NCI-H1930 (cell line): Measurements from ENCODE around the gene SH3BP2.

ENCODE experiments used
- DNase-seq, 2 experiments: peaks; one replicate each; lab custom pipeline; 2025; lab: John Stamatoyannopoulos, UW

The SH3BP2 gene

DNA sequence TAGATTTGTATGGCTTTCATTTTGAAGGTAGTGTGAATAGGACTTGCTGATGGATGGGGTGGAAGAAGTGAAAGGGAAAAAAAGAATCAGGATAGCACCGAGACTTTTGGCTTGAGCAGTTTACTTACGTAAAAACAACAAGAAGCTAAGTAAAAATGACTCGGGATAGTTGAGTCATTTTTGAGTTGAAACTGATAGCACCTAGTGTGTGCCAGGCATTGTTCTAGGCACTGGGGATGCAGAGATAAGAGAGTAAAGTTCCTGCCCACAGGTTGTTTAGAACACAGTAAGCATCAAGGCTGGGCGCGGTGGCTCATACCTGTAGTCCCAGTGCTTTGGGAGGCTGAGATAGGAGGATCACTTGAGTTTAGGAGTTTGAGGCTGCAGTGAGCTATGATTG is 85.5 kb downstream of the SH3BP2 start:
- no peak for DNase-seq

DNA sequence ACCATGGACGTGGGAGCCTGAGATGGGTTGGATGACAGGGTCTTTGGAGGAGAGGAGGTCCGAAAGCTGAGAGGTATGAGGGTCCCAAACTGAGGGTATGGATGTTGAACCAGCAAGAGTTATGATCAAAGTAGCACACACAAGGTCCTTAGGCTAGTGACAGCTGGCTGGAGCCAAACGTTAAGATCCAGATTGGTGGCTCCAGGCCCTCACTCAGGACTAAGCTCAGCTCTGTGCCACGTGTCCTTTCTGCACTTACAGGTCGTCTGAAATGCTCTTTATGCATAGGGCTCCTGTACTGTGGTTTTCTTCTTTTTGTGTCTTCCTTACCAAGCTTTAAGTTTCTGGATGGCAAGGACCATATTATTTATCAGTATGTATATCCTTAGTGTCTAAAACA is 86.1 kb downstream of the SH3BP2 start:
- DNase-seq = no peak

DNA sequence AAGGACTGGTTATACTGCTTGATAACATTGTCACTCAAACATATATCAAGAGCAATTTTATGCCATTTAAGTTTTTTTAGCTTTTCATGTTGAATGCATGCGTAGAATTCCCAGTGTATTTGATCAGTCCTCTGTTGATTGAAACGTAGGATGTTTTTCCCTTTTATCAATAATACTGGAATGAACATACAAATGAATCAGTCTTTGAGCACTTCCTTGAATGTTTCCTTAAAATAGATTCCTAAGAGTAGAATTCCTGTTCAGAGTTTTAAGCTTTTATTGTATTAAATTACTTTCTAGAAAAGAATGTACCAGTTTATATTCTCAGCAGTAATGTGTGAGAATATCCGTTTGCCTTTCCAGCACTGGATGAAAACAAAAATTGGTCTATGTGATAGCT is 88.5 kb downstream of the SH3BP2 start:
- no peak for DNase-seq

DNA sequence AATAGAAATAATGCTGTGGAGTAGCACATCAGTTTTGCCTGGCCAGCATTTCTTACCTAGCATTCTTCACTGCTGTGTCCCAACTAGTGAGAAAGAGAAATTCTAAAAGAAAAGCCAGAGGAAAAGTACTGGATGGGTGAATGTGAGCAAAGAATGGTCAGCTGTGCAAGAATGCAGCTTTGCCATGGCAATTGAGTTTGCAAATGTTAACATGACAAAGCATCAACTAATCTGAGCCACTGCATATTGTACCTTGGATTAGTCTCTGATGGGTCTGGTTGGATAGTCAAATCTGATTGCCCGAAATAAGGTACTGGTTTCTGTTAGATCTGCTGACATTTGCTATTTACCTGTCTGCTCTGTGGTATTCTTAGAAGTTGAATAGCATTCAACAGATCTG is 89.5 kb downstream of the SH3BP2 start:
- DNase-seq = no peak

DNA sequence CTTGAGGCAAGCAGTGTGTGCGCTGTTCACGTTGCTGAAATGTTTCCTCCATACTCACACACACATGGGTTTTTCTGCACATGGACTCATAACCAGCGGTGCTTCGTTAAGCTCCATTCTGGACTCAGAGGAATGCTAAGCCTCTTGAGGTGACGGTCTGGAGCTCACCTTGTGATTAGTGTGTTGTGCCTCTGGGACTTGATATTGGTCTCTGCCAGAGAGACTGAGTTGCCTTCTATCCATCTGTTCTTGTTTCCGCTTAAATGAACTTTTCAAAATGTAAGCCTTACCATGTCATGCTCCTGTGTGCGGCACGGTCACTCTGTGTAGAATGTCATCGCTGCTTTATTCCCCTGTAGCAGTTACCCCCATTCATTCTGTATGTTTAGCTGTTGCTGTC is 93.3 kb downstream of the SH3BP2 start:
- DNase-seq = no peak

DNA sequence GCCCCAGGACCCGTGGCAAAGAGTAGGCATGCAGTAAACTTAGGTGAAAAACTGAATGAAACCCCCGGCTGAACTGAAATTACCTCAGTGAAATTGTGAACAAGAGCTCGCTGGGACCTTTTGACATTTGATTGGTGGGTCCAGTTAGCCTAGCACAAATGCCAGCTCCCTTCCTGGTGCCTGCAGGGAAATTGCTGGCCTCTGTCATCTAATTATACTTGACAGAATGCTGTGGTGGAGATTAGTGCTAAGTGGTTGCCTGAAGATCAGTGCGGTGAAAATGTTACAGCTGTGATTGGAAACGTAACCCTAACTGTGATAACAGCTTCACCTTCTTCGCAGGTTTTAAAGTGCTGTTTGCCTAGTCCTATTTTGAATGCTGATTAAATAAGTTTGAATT is 93.7 kb downstream of the SH3BP2 start:
- DNase-seq = no peak

DNA sequence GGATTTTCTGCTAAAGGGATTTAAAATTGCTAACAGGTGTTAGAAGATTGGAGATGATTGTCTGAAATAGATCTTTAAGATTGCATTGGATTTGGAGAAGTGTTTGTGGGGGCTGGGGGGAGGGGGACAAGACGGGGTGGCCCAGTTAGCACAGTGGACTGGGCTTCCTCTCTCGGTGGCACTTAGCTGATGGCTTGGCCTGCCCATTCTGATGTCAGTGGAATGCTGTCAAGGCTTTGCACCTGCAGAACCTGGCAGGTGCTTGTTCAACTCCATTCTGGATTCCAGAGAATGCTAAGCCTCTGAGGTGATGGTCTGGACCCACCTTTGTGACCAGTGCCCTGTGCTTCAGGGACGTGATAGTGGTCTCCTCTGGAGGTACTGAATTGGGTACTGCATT is 94.5 kb downstream of the SH3BP2 start:
- DNase-seq = no peak

DNA sequence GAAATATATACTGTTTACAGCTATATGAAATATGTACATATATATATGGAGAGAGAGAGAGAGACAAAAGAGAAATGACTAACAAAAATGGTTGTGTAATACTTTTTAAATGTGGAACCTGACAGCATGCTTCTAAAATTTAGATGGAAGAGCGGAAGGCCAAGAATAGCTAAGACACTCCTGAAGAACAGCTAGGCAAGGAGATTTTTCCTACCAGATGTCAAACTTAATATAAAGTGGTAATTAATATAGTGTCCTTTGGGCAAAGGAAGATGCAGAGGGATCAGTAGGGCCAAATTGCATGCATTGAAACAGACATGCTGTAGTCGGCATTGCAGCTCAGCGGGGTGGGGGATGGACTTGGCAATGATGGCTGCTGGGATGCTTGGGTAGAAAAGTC is 96.0 kb downstream of the SH3BP2 start:
- DNase-seq = no peak
